Measurements from ENCODE around the gene PFKFB1.

GRCh38 chrX:54961750-54962149 lies 32.2 kb downstream of the PFKFB1 start:
- TF ChIP-seq CTCF (IDR thresholded peaks at IDR 0.05) (no peak), POLR2AphosphoS5 (IDR thresholded peaks at IDR 0.05) (no peak), POLR2A (IDR thresholded peaks at IDR 0.05) (no peak), EP300 (IDR thresholded peaks at IDR 0.05) (no peak)

Data from gastroesophageal sphincter (tissue), 3 donors.